GM23338 (cell line): ENCODE results near the gene COPA. TPM values are rescaled to one million over a fixed set of nuclear protein-coding genes. Genes with fewer than 3 reads are reported as not detected.

ENCODE experiments used
- ATAC-seq: fragments of 200-7000 bp; cut with Tn5 transposase; 3 replicates; pipeline ENCODE4 v1.9.1; 2020
- DNase-seq: peaks from one replicate; pipeline ENCODE4 v3.0.0-alpha.2; 2015; ENCODE audit warnings: low spot score
- H2AFZ ChIP-seq: fragments of 200-600 bp; sonication (generic); 2 replicates; pipeline ENCODE4 v1.8.0; 2016; ENCODE audit warnings: antibody characterized with exemption, mild to moderate bottlenecking, moderate library complexity
- H3F3A ChIP-seq: fragments of 200-600 bp; sonication (generic); replicated peaks from 2 replicates; pipeline ENCODE4 v1.8.0; 2017; ENCODE audit warnings: antibody characterized with exemption, mixed run types, low read depth
- H3K27ac ChIP-seq: fragments of 200-600 bp; sonication (generic); 2 replicates; pipeline ENCODE4 v1.6.1; 2016; ENCODE audit warnings: low read depth
- H3K27me3 ChIP-seq: fragments of 200-600 bp; sonication (generic); 2 replicates; pipeline ENCODE4 v1.8.0; 2016; ENCODE audit warnings: mild to moderate bottlenecking, mixed run types, moderate library complexity; ENCODE audit not compliant: insufficient read depth
- H3K36me3 ChIP-seq: fragments of 200-600 bp; sonication (generic); 2 replicates; pipeline ENCODE4 v1.8.0; 2016; ENCODE audit warnings: mild to moderate bottlenecking; ENCODE audit not compliant: insufficient read depth
- H3K4me1 ChIP-seq: fragments of 200-600 bp; sonication (generic); 2 replicates; pipeline ENCODE4 v1.8.0; 2016; ENCODE audit warnings: mild to moderate bottlenecking, moderate library complexity; ENCODE audit not compliant: insufficient read depth
- H3K4me2 ChIP-seq: fragments of 200-600 bp; sonication (generic); 2 replicates; pipeline ENCODE4 v1.7.1; 2017; ENCODE audit warnings: mixed run types
- H3K4me3 ChIP-seq: fragments of 200-600 bp; sonication (generic); 2 replicates; pipeline ENCODE4 v1.6.1; 2016; ENCODE audit warnings: mixed run types
- H3K79me2 ChIP-seq: fragments of 200-600 bp; sonication (generic); replicated peaks from 2 replicates; pipeline ENCODE4 v1.8.0; 2017; ENCODE audit warnings: mild to moderate bottlenecking; ENCODE audit not compliant: insufficient read depth
- H3K9me2 ChIP-seq: fragments of 200-600 bp; sonication (generic); 2 replicates; pipeline ENCODE4 v1.8.0; 2017; ENCODE audit not compliant: insufficient read depth
- H4K20me1 ChIP-seq: fragments of 200-600 bp; sonication (generic); replicated peaks from 2 replicates; pipeline ENCODE4 v1.8.0; 2017; ENCODE audit warnings: mild to moderate bottlenecking; ENCODE audit not compliant: insufficient read depth
- H3K27ac Mint-ChIP-seq: 2 replicates; pipeline ENCODE4 v1.8.0; 2020; ENCODE audit warnings: inconsistent platforms, mild to moderate bottlenecking, moderate library complexity, mixed read lengths
- H3K27me3 Mint-ChIP-seq: 3 replicates; pipeline ENCODE4 v1.8.0; 2022; ENCODE audit warnings: low read depth, mild to moderate bottlenecking, moderate library complexity, mixed read lengths, inconsistent platforms; ENCODE audit not compliant: insufficient read depth, poor library complexity
- H3K36me3 Mint-ChIP-seq: 3 replicates; pipeline ENCODE4 v1.8.0; 2021; ENCODE audit warnings: low read depth, mild to moderate bottlenecking, inconsistent platforms, moderate library complexity, mixed read lengths
- H3K4me1 Mint-ChIP-seq: 3 replicates; pipeline ENCODE4 v1.8.0; 2020; ENCODE audit warnings: mild to moderate bottlenecking, inconsistent platforms, mixed read lengths
- H3K4me3 Mint-ChIP-seq: 3 replicates; pipeline ENCODE4 v1.8.0; 2021; ENCODE audit warnings: moderate library complexity, mild to moderate bottlenecking, inconsistent platforms, mixed read lengths
- H3K9me3 Mint-ChIP-seq: 3 replicates; pipeline ENCODE4 v1.8.0; 2020; ENCODE audit warnings: moderate library complexity, mild to moderate bottlenecking, inconsistent platforms, mixed read lengths
- CREB1 ChIP-seq: fragments of 250-450 bp; sonication (Bioruptor Pico); IDR thresholded peaks from 2 replicates; pipeline ENCODE4 v1.5.0; 2020; ENCODE audit warnings: low read depth, mild to moderate bottlenecking, moderate library complexity
- CTCF ChIP-seq, 2 experiments: fragments of 200-600 bp in 1 of 2; sonication (generic) in 1 of 2; conservative IDR thresholded peaks; 2 replicates each; pipeline versions ENCODE4 v1.5.1 to v1.6.1; 2016 to 2017; ENCODE audit warnings: antibody characterized with exemption in 2 of 2, low read depth in 2 of 2, mild to moderate bottlenecking in 2 of 2, moderate library complexity in 1 of 2
- ETS1 ChIP-seq: IDR thresholded peaks from 2 replicates; pipeline ENCODE4 v1.6.1; 2016; ENCODE audit warnings: antibody characterized with exemption
- EZH2 ChIP-seq: fragments of 200-600 bp; sonication (generic); IDR thresholded peaks from one replicate; pipeline ENCODE4 v1.8.0; 2017; ENCODE audit warnings: antibody characterized with exemption, mild to moderate bottlenecking, low read depth; ENCODE audit not compliant: unreplicated experiment
- EZH2phosphoT487 ChIP-seq: fragments of 200-600 bp; sonication (generic); IDR thresholded peaks from one replicate; pipeline ENCODE4 v1.8.1; 2018; ENCODE audit warnings: antibody characterized with exemption; ENCODE audit not compliant: unreplicated experiment
- JUNB ChIP-seq: IDR thresholded peaks from one replicate; pipeline ENCODE4 v1.6.1; 2016; ENCODE audit warnings: antibody characterized with exemption; ENCODE audit not compliant: unreplicated experiment
- NANOG ChIP-seq: IDR thresholded peaks from 2 replicates; pipeline ENCODE4 v1.6.1; 2016; ENCODE audit warnings: antibody characterized with exemption, borderline replicate concordance
- POLR2AphosphoS5 ChIP-seq: IDR thresholded peaks from 2 replicates; pipeline ENCODE4 v1.6.1; 2016; ENCODE audit warnings: antibody characterized with exemption, low read depth
- REST ChIP-seq: IDR thresholded peaks from one replicate; pipeline ENCODE4 v1.6.1; 2018; ENCODE audit warnings: antibody characterized with exemption; ENCODE audit not compliant: unreplicated experiment
- STAT1 ChIP-seq: IDR thresholded peaks from one replicate; pipeline ENCODE4 v1.6.1; 2016; ENCODE audit warnings: antibody characterized with exemption; ENCODE audit not compliant: unreplicated experiment
- ZNF114 ChIP-seq: fragments of 250-450 bp; sonication (Bioruptor Pico); IDR thresholded peaks from 2 replicates; pipeline ENCODE4 v1.5.0; 2020; ENCODE audit warnings: mild to moderate bottlenecking, moderate library complexity
- ZNF331 ChIP-seq: fragments of 250-450 bp; sonication (Bioruptor Pico); IDR thresholded peaks from 2 replicates; pipeline ENCODE4 v1.5.0; 2020; ENCODE audit warnings: low read depth, mild to moderate bottlenecking, moderate library complexity
- ZNF462 ChIP-seq: fragments of 250-450 bp; sonication (Bioruptor Pico); IDR thresholded peaks from 2 replicates; pipeline ENCODE4 v1.5.0; 2020; ENCODE audit warnings: mild to moderate bottlenecking, moderate library complexity
- polyA plus RNA-seq: library from polyadenylated mRNA; unstranded; fragments of >200 nt; fragmentation: Nextera tagmentation; extraction: Ambion mirVana; gene quantifications from 2 replicates; pipeline ENCODE4 v1.2.1, GENCODE V29; 2016
- total RNA-seq: library from RNA; depleted of rRNA; stranded (reverse); fragments of >200 nt; shearing (Covaris generic); gene quantifications from 2 replicates; pipeline ENCODE4 v1.2.3, GENCODE V29; 2014

The COPA gene
- total and polyA plus RNA-seq, 2 experiments from 2014 or later: 58.2 to 87.1 TPM

GRCh38 chr1:160309571-160309970 is 33.5 kb downstream of the COPA start:
- no peak overlapping the region for H3K27ac ChIP-seq
- no peaks in the 10 kb centered on the region for H3K9me3 Mint-ChIP-seq
- H3K27me3 Mint-ChIP-seq: peaks cover 6% of the 10 kb centered on the region
- TF ChIP-seq ZNF462 (CRISPR knock-in tag) (no peak), ETS1 (no peak), CREB1 (no peak), ZNF114 (CRISPR knock-in tag) (no peak), STAT1 (no peak), EZH2 (no peak), ZNF331 (no peak), EZH2phosphoT487 (no peak), REST (no peak), JUNB (no peak), POLR2AphosphoS5 (no peak), NANOG (no peak), CTCF (conservative IDR thresholded peaks at IDR 0.05; ENCODE audit: low read depth in 2 of 2) (no peak)
- peaks cover 37% of the 10 kb centered on the region for H3K4me1 Mint-ChIP-seq
- 0 out of 2 replicates have a peak, but pooled peaks cover 8% of the 10 kb centered on the region for H4K20me1 ChIP-seq
- no peak overlapping the region for H3K4me3 ChIP-seq
- no peak overlapping the region for H3K4me2 ChIP-seq
- H3K79me2 ChIP-seq: no peaks in the 10 kb centered on the region
- peaks cover 30% of the 10 kb centered on the region for H3K4me1 ChIP-seq
- peak overlapping the region; percentile 51; the same call in 1 of the 2 replicates for H3K27ac Mint-ChIP-seq
- H3F3A ChIP-seq: no peaks in the 10 kb centered on the region; the same call in 1 of the 2 replicates
- no peak overlapping the region for H2AFZ ChIP-seq
- no peak for ATAC-seq
- H3K36me3 Mint-ChIP-seq: peaks cover 84% of the 10 kb centered on the region
- H3K36me3 ChIP-seq: peaks cover 59% of the 10 kb centered on the region
- H3K4me3 Mint-ChIP-seq: no peak overlapping the region
- H3K27me3 ChIP-seq: no peaks in the 10 kb centered on the region
- DNase-seq: no peak
- H3K9me2 ChIP-seq: no peaks in the 10 kb centered on the region
